GM23248 (cell line): ENCODE data around the gene CMBL. TPM values are rescaled to one million over a fixed set of nuclear protein-coding genes. Genes with fewer than 3 reads are reported as not detected.

Source experiments
- DNase-seq: peaks from one replicate; pipeline ENCODE4 v3.0.0-alpha.2; 2015
- H2AFZ ChIP-seq: fragments of 200-600 bp; sonication (generic); 2 replicates; pipeline ENCODE4 v1.6.1; 2016; ENCODE audit warnings: antibody characterized with exemption
- H3F3A ChIP-seq: fragments of 200-600 bp; sonication (generic); 2 replicates; pipeline ENCODE4 v1.6.1; 2016; ENCODE audit warnings: mild to moderate bottlenecking, antibody characterized with exemption, mixed run types; ENCODE audit not compliant: insufficient read depth
- H3K27ac ChIP-seq: fragments of 200-600 bp; sonication (generic); 2 replicates; pipeline ENCODE4 v1.5.1; 2016; ENCODE audit warnings: mild to moderate bottlenecking
- H3K27me3 ChIP-seq: fragments of 200-600 bp; sonication (generic); replicated peaks from 2 replicates; pipeline ENCODE4 v1.6.1; 2016; ENCODE audit warnings: mild to moderate bottlenecking; ENCODE audit not compliant: insufficient read depth
- H3K36me3 ChIP-seq: fragments of 200-600 bp; sonication (generic); 2 replicates; pipeline ENCODE4 v1.6.1; 2016; ENCODE audit warnings: low read depth, mild to moderate bottlenecking
- H3K4me1 ChIP-seq: fragments of 200-600 bp; sonication (generic); 2 replicates; pipeline ENCODE4 v1.6.1; 2016; ENCODE audit warnings: mild to moderate bottlenecking; ENCODE audit not compliant: insufficient read depth
- H3K4me2 ChIP-seq: fragments of 200-600 bp; sonication (generic); one replicate; pipeline ENCODE4 v1.6.1; 2016; ENCODE audit warnings: mild to moderate bottlenecking; ENCODE audit not compliant: unreplicated experiment
- H3K4me3 ChIP-seq: fragments of 200-600 bp; sonication (generic); 2 replicates; pipeline ENCODE4 v1.5.1; 2016; ENCODE audit warnings: mild to moderate bottlenecking
- H3K79me2 ChIP-seq: fragments of 200-600 bp; sonication (generic); 2 replicates; pipeline ENCODE4 v1.6.1; 2016; ENCODE audit warnings: mild to moderate bottlenecking; ENCODE audit not compliant: insufficient read depth
- H3K9ac ChIP-seq: fragments of 200-600 bp; sonication (generic); 2 replicates; pipeline ENCODE4 v1.6.1; 2016; ENCODE audit warnings: mild to moderate bottlenecking
- H3K9me2 ChIP-seq: fragments of 200-600 bp; sonication (generic); 2 replicates; pipeline ENCODE4 v1.6.1; 2016; ENCODE audit warnings: mixed run types, mild to moderate bottlenecking, moderate library complexity; ENCODE audit not compliant: insufficient read depth
- H3K9me3 ChIP-seq: fragments of 200-600 bp; sonication (generic); one replicate; pipeline ENCODE4 v1.6.1; 2017; ENCODE audit warnings: low read depth
- H4K20me1 ChIP-seq: fragments of 200-600 bp; sonication (generic); 2 replicates; pipeline ENCODE4 v1.6.0; 2016; ENCODE audit not compliant: insufficient read depth
- EZH2 ChIP-seq: fragments of 200-600 bp; sonication (generic); IDR thresholded peaks from 2 replicates; pipeline ENCODE4 v1.6.1; 2018; ENCODE audit warnings: antibody characterized with exemption, mild to moderate bottlenecking; ENCODE audit not compliant: insufficient read depth, poor library complexity, severe bottlenecking
- EZH2phosphoT487 ChIP-seq: fragments of 200-600 bp; sonication (generic); IDR thresholded peaks from 2 replicates; pipeline ENCODE4 v1.6.1; 2018; ENCODE audit warnings: antibody characterized with exemption, moderate library complexity, mild to moderate bottlenecking, low read depth; ENCODE audit not compliant: insufficient read depth
- WGBS, 2 experiments: methylation state at CpG; one replicate each; pipeline ENCODE4 v1.1.6; 2015 to 2017; ENCODE audit warnings: low lambda C conversion rate in 2 of 2, low coverage in 1 of 2; ENCODE audit errors: missing lambda C conversion rate in 2 of 2; 5-methylcytosine and 5-hydroxymethylcytosine counted together
- in situ Hi-C: fragments of 300-500 bp; cut with MboI; formaldehyde crosslinking; loops from 2 replicates; pipeline ENCODE4 v1.15.0; 2020
- polyA plus RNA-seq: library from polyadenylated mRNA; unstranded; fragments of >200 nt; fragmentation: Nextera tagmentation; extraction: Ambion mirVana; gene quantifications from 2 replicates; pipeline ENCODE4 v1.2.1, GENCODE V29; 2016
- total RNA-seq: library from RNA; depleted of rRNA; stranded (reverse); fragments of >200 nt; shearing (Covaris generic); gene quantifications from 2 replicates; pipeline ENCODE4 v1.2.3, GENCODE V29; 2014

Gene CMBL
- total and polyA plus RNA-seq, 2 experiments from 2014 or later: 4.0 to 14.6 TPM

GRCh38 chr5:10303699-10304170 lies 4.0 kb downstream of the CMBL start:
- in situ Hi-C loops: no loop called here
- DNase-seq: no peak
- 84 to 89% methylated on average over 5 of the region's 5 CpGs for WGBS, 2 experiments

GRCh38 chr5:10303201-10303600 lies 4.5 kb downstream of the CMBL start:
- H3K4me3 ChIP-seq: no peak overlapping the region
- peaks cover 8% of the 10 kb centered on the region; the same call in 1 of the 2 replicates for H3K79me2 ChIP-seq
- no peak overlapping the region for H2AFZ ChIP-seq
- 49 to 54% methylated on average over 2 of the region's 2 CpGs for WGBS, 2 experiments
- no peaks in the 10 kb centered on the region for H3K9me3 ChIP-seq
- H4K20me1 ChIP-seq: no peaks in the 10 kb centered on the region
- TF ChIP-seq EZH2: no peak
- TF ChIP-seq EZH2phosphoT487: no peak
- in situ Hi-C loops: no loop called here
- H3K27ac ChIP-seq: no peak overlapping the region
- no peak overlapping the region for H3K4me2 ChIP-seq
- H3K4me1 ChIP-seq: peaks cover 8% of the 10 kb centered on the region
- H3F3A ChIP-seq: peaks cover 4% of the 10 kb centered on the region; the same call in 1 of the 2 replicates
- no peaks in the 10 kb centered on the region for H3K36me3 ChIP-seq
- H3K9me2 ChIP-seq: no peaks in the 10 kb centered on the region
- DNase-seq: no peak
- H3K9ac ChIP-seq: no peak overlapping the region
- H3K27me3 ChIP-seq: no peaks in the 10 kb centered on the region

More at GRCh38 chr5:10303699-10304170, 4.0 kb downstream of the CMBL start:
- Histone ChIP-seq H3K4me2 (no peak overlapping the region), H3K27me3 (no peaks in the 10 kb centered on the region), H3K9ac (no peak overlapping the region), H3K27ac (no peak overlapping the region), H2AFZ (no peak overlapping the region), H3F3A (peaks cover 4% of the 10 kb centered on the region; the same call in 1 of the 2 replicates), H3K9me3 (no peaks in the 10 kb centered on the region), H4K20me1 (no peaks in the 10 kb centered on the region), H3K79me2 (peaks cover 8% of the 10 kb centered on the region; the same call in 1 of the 2 replicates), H3K9me2 (no peaks in the 10 kb centered on the region), H3K4me3 (no peak overlapping the region), H3K36me3 (no peaks in the 10 kb centered on the region), H3K4me1 (peaks cover 8% of the 10 kb centered on the region)
- no peak for TF ChIP-seq EZH2phosphoT487

GRCh38 chr5:10301842-10302610 lies 5.7 kb downstream of the CMBL start:
- in situ Hi-C loops: no loop called here
- H2AFZ ChIP-seq: no peak overlapping the region
- WGBS, 2 experiments: 71 to 74% methylated on average over 11 of the region's 11 CpGs
- TF ChIP-seq EZH2 (no peak), EZH2phosphoT487 (no peak)
- DNase-seq: no peak
- no peak overlapping the region for H3K27ac ChIP-seq
- H3K27me3 ChIP-seq: no peaks in the 10 kb centered on the region
- peaks cover 4% of the 10 kb centered on the region; the same call in 1 of the 2 replicates for H3F3A ChIP-seq
- no peak overlapping the region for H3K4me3 ChIP-seq
- H3K9me2 ChIP-seq: no peaks in the 10 kb centered on the region
- no peak overlapping the region for H3K9ac ChIP-seq
- no peaks in the 10 kb centered on the region for H3K9me3 ChIP-seq
- no peak overlapping the region for H3K4me2 ChIP-seq
- H3K79me2 ChIP-seq: peaks cover 8% of the 10 kb centered on the region; the same call in 1 of the 2 replicates
- H4K20me1 ChIP-seq: no peaks in the 10 kb centered on the region
- peaks cover 8% of the 10 kb centered on the region for H3K4me1 ChIP-seq
- H3K36me3 ChIP-seq: no peaks in the 10 kb centered on the region

- Histone ChIP-seq H3K9me2 (no peaks in the 10 kb centered on the region), H3K36me3 (no peaks in the 10 kb centered on the region), H3F3A (no peaks in the 10 kb centered on the region), H3K79me2 (peaks cover 7% of the 10 kb centered on the region; the same call in 1 of the 2 replicates), H3K27me3 (no peaks in the 10 kb centered on the region), H3K4me2 (no peak overlapping the region), H4K20me1 (no peaks in the 10 kb centered on the region), H3K9ac (no peak overlapping the region), H3K27ac (no peak overlapping the region), H3K9me3 (no peaks in the 10 kb centered on the region), H3K4me3 (no peak overlapping the region), H3K4me1 (peaks cover under 1% of the 10 kb centered on the region; the same call in 1 of the 2 replicates), H2AFZ (no peak overlapping the region)
- DNase-seq: no peak
- in situ Hi-C loops: no loop called here
- 74 to 88% methylated on average over 6 to 7 of the region's 7 CpGs for WGBS, 2 experiments
- TF ChIP-seq EZH2phosphoT487 (no peak), EZH2 (no peak)
These were observed 6.4 kb downstream of the CMBL start for GRCh38 chr5:10301266-10301665.
